ENCODE results near the gene R3HDM2.
A peak's percentile ranks its signal among the peaks of the same experiment; 100 is the strongest.

The R3HDM2 gene

GRCh38 chr12:57250541-57250940 is 180.3 kb downstream of the R3HDM2 start:
- intact Hi-C loops (cut with micrococcal nuclease): no loop called here
- Mint-ChIP-seq H3K4me1 (ENCODE audit: low read depth) (peaks cover 26% of the 10 kb centered on the region), H3K4me3 (no peak overlapping the region), H3K27me3 (no peaks in the 10 kb centered on the region), H3K27ac (no peak overlapping the region), H3K36me3 (ENCODE audit: low read depth) (peaks cover 48% of the 10 kb centered on the region), H3K9me3 (no peaks in the 10 kb centered on the region)

- peak overlapping the region; percentile 77 for H3K27ac Mint-ChIP-seq
These were observed 181.7 kb downstream of the R3HDM2 start for GRCh38 chr12:57248934-57249742.

GRCh38 chr12:57247041-57247440 is 183.8 kb downstream of the R3HDM2 start:
- H3K4me3 Mint-ChIP-seq: no peak overlapping the region
- H3K9me3 Mint-ChIP-seq: no peaks in the 10 kb centered on the region
- intact Hi-C loops (cut with micrococcal nuclease): no loop called here
- H3K4me1 Mint-ChIP-seq (ENCODE audit: low read depth): peaks cover 60% of the 10 kb centered on the region
- peaks cover 32% of the 10 kb centered on the region for H3K36me3 Mint-ChIP-seq (ENCODE audit: low read depth)
- no peak overlapping the region for H3K27ac Mint-ChIP-seq
- peaks cover 27% of the 10 kb centered on the region for H3K27me3 Mint-ChIP-seq

More at GRCh38 chr12:57248934-57249742, 181.7 kb downstream of the R3HDM2 start:
- Mint-ChIP-seq H3K4me3 (peak overlapping the region; percentile 80), H3K9me3 (no peaks in the 10 kb centered on the region), H3K27me3 (peaks cover 6% of the 10 kb centered on the region), H3K4me1 (ENCODE audit: low read depth) (peaks cover 40% of the 10 kb centered on the region), H3K36me3 (ENCODE audit: low read depth) (peaks cover 41% of the 10 kb centered on the region)
- intact Hi-C loops (cut with micrococcal nuclease): no loop called here

DNA sequence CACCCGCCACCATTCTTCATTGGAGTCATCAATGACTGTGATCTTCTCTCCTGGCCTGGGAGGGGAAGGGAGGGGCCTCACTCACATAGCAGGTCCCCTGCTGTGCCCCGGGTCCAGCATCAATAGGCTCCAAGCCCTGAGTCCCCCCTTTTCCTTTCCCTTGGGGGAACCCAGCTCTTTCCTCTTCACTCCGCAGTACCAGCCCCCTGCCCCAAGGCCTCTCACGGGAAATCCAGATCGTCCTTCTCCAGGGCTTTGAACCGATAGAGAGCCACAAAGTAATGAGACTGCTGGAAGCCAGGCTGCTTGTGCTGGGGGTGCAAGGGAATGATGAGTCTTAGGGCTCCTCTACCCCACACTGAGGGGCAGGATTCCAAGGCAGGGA is 186.5 kb downstream of the R3HDM2 start:
- peaks cover 82% of the 10 kb centered on the region for H3K4me1 Mint-ChIP-seq (ENCODE audit: low read depth)
- H3K9me3 Mint-ChIP-seq: no peaks in the 10 kb centered on the region
- H3K36me3 Mint-ChIP-seq (ENCODE audit: low read depth): peaks cover 32% of the 10 kb centered on the region
- peaks cover 54% of the 10 kb centered on the region for H3K27me3 Mint-ChIP-seq
- no peak overlapping the region for H3K27ac Mint-ChIP-seq
- intact Hi-C loops (cut with micrococcal nuclease): no loop called here
- H3K4me3 Mint-ChIP-seq: no peak overlapping the region

- Mint-ChIP-seq H3K27ac (no peak overlapping the region), H3K4me1 (ENCODE audit: low read depth) (peaks cover 81% of the 10 kb centered on the region), H3K36me3 (ENCODE audit: low read depth) (peaks cover 27% of the 10 kb centered on the region), H3K9me3 (no peaks in the 10 kb centered on the region), H3K27me3 (peaks cover 59% of the 10 kb centered on the region), H3K4me3 (peak overlapping the region; percentile 55)
- intact Hi-C loops (cut with micrococcal nuclease): loop anchor here (1.0 kb wide), 2 partner anchors 18 to 30 kb away; no protein-coding TSS in a partner anchor
These were observed 187.1 kb downstream of the R3HDM2 start for GRCh38 chr12:57243521-57244311.

- peak overlapping the region; percentile 55 for H3K4me3 Mint-ChIP-seq
- H3K27me3 Mint-ChIP-seq: peaks cover 67% of the 10 kb centered on the region
- intact Hi-C loops (cut with micrococcal nuclease): loop anchor here (1.0 kb wide), 2 partner anchors 18 to 30 kb away; no protein-coding TSS in a partner anchor
- no peaks in the 10 kb centered on the region for H3K9me3 Mint-ChIP-seq
- no peak overlapping the region for H3K27ac Mint-ChIP-seq
- peaks cover 83% of the 10 kb centered on the region for H3K4me1 Mint-ChIP-seq (ENCODE audit: low read depth)
- peaks cover 23% of the 10 kb centered on the region for H3K36me3 Mint-ChIP-seq (ENCODE audit: low read depth)
These were observed 188.0 kb downstream of the R3HDM2 start for GRCh38 chr12:57242691-57243454.

DNA sequence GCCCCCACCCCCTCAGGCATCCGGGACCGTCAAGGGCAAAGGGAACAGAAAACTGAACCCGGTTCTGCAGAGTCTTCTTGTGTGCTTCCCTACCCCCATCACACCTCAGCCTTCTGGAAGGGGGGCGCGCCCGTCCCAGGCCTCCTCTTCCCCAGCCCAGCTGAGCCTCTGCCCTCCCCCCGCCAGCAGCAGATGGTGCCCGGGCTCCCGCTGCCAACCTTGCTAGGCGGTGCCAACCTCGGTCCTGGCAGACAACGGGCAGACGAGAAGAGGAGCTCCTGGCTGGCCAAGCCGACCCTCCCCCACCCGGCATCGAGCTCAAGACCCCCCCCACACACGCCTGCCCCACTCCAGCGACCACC is 188.5 kb downstream of the R3HDM2 start:
- H3K27me3 Mint-ChIP-seq: peaks cover 73% of the 10 kb centered on the region
- intact Hi-C loops (cut with micrococcal nuclease): no loop called here
- H3K36me3 Mint-ChIP-seq (ENCODE audit: low read depth): peaks cover 21% of the 10 kb centered on the region
- no peak overlapping the region for H3K27ac Mint-ChIP-seq
- H3K9me3 Mint-ChIP-seq: no peaks in the 10 kb centered on the region
- H3K4me1 Mint-ChIP-seq (ENCODE audit: low read depth): peaks cover 88% of the 10 kb centered on the region
- peak overlapping the region; percentile 6 for H3K4me3 Mint-ChIP-seq

DNA sequence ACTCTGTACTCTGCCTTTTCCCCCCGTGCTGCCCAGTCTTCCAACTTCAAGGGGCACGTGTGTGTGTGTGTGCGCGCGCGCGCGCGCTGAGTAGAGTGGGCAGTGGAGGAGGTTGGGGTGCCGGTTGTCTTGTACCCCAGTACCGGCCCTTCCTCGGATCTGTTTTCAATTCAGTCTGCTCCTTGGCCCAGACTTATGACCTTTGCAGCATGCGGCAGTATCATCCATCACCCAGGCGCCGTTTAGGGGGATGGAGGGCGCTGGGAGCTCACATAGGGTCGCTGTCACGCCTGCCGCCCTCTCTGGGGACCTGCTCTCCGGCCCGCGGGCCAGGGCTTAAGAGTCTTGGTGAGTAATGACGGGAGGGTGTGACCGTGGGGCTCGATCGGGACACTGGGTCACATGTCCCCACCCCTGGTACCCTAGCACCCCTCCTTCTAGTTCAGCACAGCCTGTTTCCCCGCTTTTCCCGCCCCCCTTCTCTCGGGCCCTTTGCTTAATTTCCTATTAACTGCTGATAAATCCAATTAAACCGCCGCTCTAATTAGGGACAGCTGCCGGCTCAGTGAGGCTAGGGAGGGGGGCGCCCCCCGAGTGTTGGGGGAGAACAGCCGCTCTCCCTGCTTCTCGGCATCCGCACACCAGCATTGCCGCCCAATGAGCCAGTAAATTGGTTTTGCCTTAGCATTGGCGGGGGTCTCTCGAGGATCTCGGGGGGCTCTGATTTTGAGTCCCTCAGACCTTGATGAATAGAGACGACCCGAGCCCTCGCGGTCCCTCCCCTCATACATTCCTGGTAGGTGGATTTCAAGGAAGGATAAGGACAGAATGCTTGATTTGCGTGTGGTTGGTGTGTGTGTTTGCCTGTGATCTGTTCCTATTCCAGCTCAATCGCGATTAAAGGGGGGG is 189.2 kb downstream of the R3HDM2 start:
- Mint-ChIP-seq H3K9me3 (no peaks in the 10 kb centered on the region), H3K27me3 (peaks cover 79% of the 10 kb centered on the region), H3K36me3 (ENCODE audit: low read depth) (peaks cover 17% of the 10 kb centered on the region), H3K4me1 (ENCODE audit: low read depth) (peaks cover 85% of the 10 kb centered on the region), H3K27ac (no peak overlapping the region), H3K4me3 (no peak overlapping the region)
- intact Hi-C loops (cut with micrococcal nuclease): no loop called here

GRCh38 chr12:57240926-57241401 is 189.9 kb downstream of the R3HDM2 start:
- peak overlapping the region; percentile 81 for H3K4me3 Mint-ChIP-seq
- intact Hi-C loops (cut with micrococcal nuclease): no loop called here
- no peaks in the 10 kb centered on the region for H3K9me3 Mint-ChIP-seq
- H3K36me3 Mint-ChIP-seq (ENCODE audit: low read depth): peaks cover 10% of the 10 kb centered on the region
- peaks cover 86% of the 10 kb centered on the region for H3K27me3 Mint-ChIP-seq
- H3K27ac Mint-ChIP-seq: no peak overlapping the region
- peaks cover 83% of the 10 kb centered on the region for H3K4me1 Mint-ChIP-seq (ENCODE audit: low read depth)

GRCh38 chr12:57240066-57240921 is 190.5 kb downstream of the R3HDM2 start:
- intact Hi-C loops (cut with micrococcal nuclease): no loop called here
- H3K36me3 Mint-ChIP-seq (ENCODE audit: low read depth): peaks cover 9% of the 10 kb centered on the region
- H3K27me3 Mint-ChIP-seq: peaks cover 93% of the 10 kb centered on the region
- H3K9me3 Mint-ChIP-seq: no peaks in the 10 kb centered on the region
- H3K4me1 Mint-ChIP-seq (ENCODE audit: low read depth): peaks cover 81% of the 10 kb centered on the region
- peak overlapping the region; percentile 38 for H3K27ac Mint-ChIP-seq
- peak overlapping the region; percentile 81 for H3K4me3 Mint-ChIP-seq

GRCh38 chr12:57239587-57240065 is 191.2 kb downstream of the R3HDM2 start:
- H3K27me3 Mint-ChIP-seq: peaks cover 95% of the 10 kb centered on the region
- H3K9me3 Mint-ChIP-seq: no peaks in the 10 kb centered on the region
- no peak overlapping the region for H3K27ac Mint-ChIP-seq
- H3K36me3 Mint-ChIP-seq (ENCODE audit: low read depth): peaks cover 7% of the 10 kb centered on the region
- peaks cover 77% of the 10 kb centered on the region for H3K4me1 Mint-ChIP-seq (ENCODE audit: low read depth)
- peak overlapping the region; percentile 81 for H3K4me3 Mint-ChIP-seq
- intact Hi-C loops (cut with micrococcal nuclease): loop anchor here (1.0 kb wide), 3 partner anchors 10 to 25 kb away; partner anchors contain the start of gene SHMT2
